IMR-90 (cell line): Measurements from ENCODE around the gene KYNU. TPM values are rescaled to one million over a fixed set of nuclear protein-coding genes. Genes with fewer than 3 reads are reported as not detected.

Experiments used
- ATAC-seq: fragments of 200-7000 bp; cut with Tn5 transposase; 2 replicates; pipeline ENCODE4 v1.9.1; 2020; ENCODE audit warnings: low read depth, mild to moderate bottlenecking, moderate library complexity
- BruUV-seq: library from RNA; stranded (reverse); fragments of 400-500 nt; replicated peaks from 2 replicates; lab custom pipeline; 2021; lab: Mats Ljungman, UMichigan
- CTCF ChIA-PET: fragments of 300-600 bp; formaldehyde crosslinking; extraction: SDS; loops from one replicate; lab custom pipeline; 2021; ENCODE audit warnings: antibody characterized with exemption; lab: Yijun Ruan, JAX
- POLR2A ChIA-PET: fragments of 300-600 bp; sonication (Branson Sonifier 250); formaldehyde crosslinking; loops from one replicate; lab custom pipeline; 2022; ENCODE audit warnings: antibody characterized with exemption; ENCODE audit not compliant: unreplicated experiment; lab: Charles Lee
- DNase-seq: peaks from one replicate; pipeline ENCODE4 v3.0.0; 2013
- H2AFZ ChIP-seq: replicated peaks from 2 replicates; pipeline ENCODE3; 2013; ENCODE audit warnings: low read length, mild to moderate bottlenecking; ENCODE audit not compliant: poor library complexity
- H2AK5ac ChIP-seq: 2 replicates; pipeline ENCODE4 v1.6.1; 2013; ENCODE audit warnings: low read depth, low read length, inconsistent platforms
- H2AK9ac ChIP-seq: replicated peaks from 2 replicates; pipeline ENCODE3; 2013; ENCODE audit warnings: mild to moderate bottlenecking, low read depth, low read length, moderate library complexity; ENCODE audit not compliant: poor library complexity
- H2BK120ac ChIP-seq: 2 replicates; pipeline ENCODE4 v1.6.1; 2013; ENCODE audit warnings: low read depth, low read length, inconsistent platforms
- H2BK15ac ChIP-seq: 3 replicates; pipeline ENCODE4 v1.6.1; 2013; ENCODE audit warnings: low read depth, low read length, inconsistent platforms
- H2BK20ac ChIP-seq: 2 replicates; pipeline ENCODE4 v1.6.1; 2013; ENCODE audit warnings: low read depth, mild to moderate bottlenecking, inconsistent platforms, low read length, moderate library complexity
- H2BK5ac ChIP-seq: 2 replicates; pipeline ENCODE4 v1.6.1; 2013; ENCODE audit warnings: mild to moderate bottlenecking, low read depth, low read length, inconsistent platforms; ENCODE audit not compliant: poor library complexity, severe bottlenecking
- H3K14ac ChIP-seq: replicated peaks from 2 replicates; pipeline ENCODE4 v1.6.1; 2013; ENCODE audit warnings: low read depth, low read length, inconsistent platforms
- H3K18ac ChIP-seq: 2 replicates; pipeline ENCODE4 v1.6.1; 2013; ENCODE audit warnings: low read depth, low read length, control low read depth
- H3K23ac ChIP-seq: 2 replicates; pipeline ENCODE4 v1.6.1; 2013; ENCODE audit warnings: low read depth, low read length, inconsistent platforms
- H3K27ac ChIP-seq: 2 replicates; pipeline ENCODE4 v1.5.1; 2013; ENCODE audit warnings: mild to moderate bottlenecking, control low read depth, low read length; ENCODE audit not compliant: insufficient read depth
- H3K27me3 ChIP-seq: 2 replicates; pipeline ENCODE4 v1.6.1; 2013; ENCODE audit warnings: low read length; ENCODE audit not compliant: control insufficient read depth, insufficient read depth
- H3K36me3 ChIP-seq: 2 replicates; pipeline ENCODE4 v1.6.1; 2013; ENCODE audit warnings: low read length, mixed read lengths; ENCODE audit not compliant: control insufficient read depth, insufficient read depth
- H3K4ac ChIP-seq: 2 replicates; pipeline ENCODE4 v1.6.1; 2013; ENCODE audit warnings: low read depth, low read length, inconsistent platforms
- H3K4me1 ChIP-seq: 2 replicates; pipeline ENCODE4 v1.6.1; 2013; ENCODE audit warnings: low read length, mixed read lengths; ENCODE audit not compliant: control insufficient read depth, insufficient read depth
- H3K4me2 ChIP-seq: 2 replicates; pipeline ENCODE4 v1.6.1; 2013; ENCODE audit warnings: low read depth, mild to moderate bottlenecking, control low read depth, low read length, moderate library complexity
- H3K4me3 ChIP-seq: 2 replicates; pipeline ENCODE4 v1.5.1; 2013; ENCODE audit warnings: low read depth, mild to moderate bottlenecking, control low read depth, low read length, moderate library complexity; ENCODE audit not compliant: insufficient read depth
- H3K56ac ChIP-seq: 2 replicates; pipeline ENCODE4 v1.6.1; 2013; ENCODE audit warnings: low read length, inconsistent platforms; ENCODE audit not compliant: insufficient read depth; ENCODE audit errors: extremely low read depth
- H3K79me1 ChIP-seq, 2 experiments: 2 replicates each; pipeline ENCODE4 v1.6.1; 2013; ENCODE audit warnings: low read length in 2 of 2, inconsistent platforms in 1 of 2, low read depth in 1 of 2
- H3K9ac ChIP-seq: 2 replicates; pipeline ENCODE4 v1.6.1; 2013; ENCODE audit warnings: low read depth, low read length, control low read depth
- H3K9me1 ChIP-seq: 2 replicates; pipeline ENCODE4 v1.6.1; 2013; ENCODE audit warnings: low read length, inconsistent platforms; ENCODE audit not compliant: insufficient read depth
- H3K9me3 ChIP-seq: 2 replicates; pipeline ENCODE4 v1.6.1; 2013; ENCODE audit warnings: low read length; ENCODE audit not compliant: control insufficient read depth, insufficient read depth
- H4K20me1 ChIP-seq: 2 replicates; pipeline ENCODE4 v1.6.1; 2013; ENCODE audit warnings: low read length, inconsistent platforms; ENCODE audit not compliant: insufficient read depth
- H4K5ac ChIP-seq: 2 replicates; pipeline ENCODE4 v1.6.1; 2013; ENCODE audit warnings: mild to moderate bottlenecking, low read depth, low read length, control low read depth
- H4K8ac ChIP-seq, 2 experiments: 2 replicates each; pipeline ENCODE4 v1.6.1; 2013; ENCODE audit warnings: low read depth in 2 of 2, low read length in 2 of 2, control low read depth in 1 of 2, inconsistent platforms in 1 of 2
- H4K91ac ChIP-seq: 2 replicates; pipeline ENCODE4 v1.6.1; 2013; ENCODE audit warnings: low read depth, low read length, inconsistent platforms; ENCODE audit not compliant: insufficient read depth
- BHLHE40 ChIP-seq: fragments of 150-350 bp; IDR thresholded peaks from 2 replicates; pipeline ENCODE4 v1.6.1; 2016; ENCODE audit warnings: mild to moderate bottlenecking, low read depth, low read length
- CEBPB ChIP-seq: IDR thresholded peaks from 2 replicates; pipeline ENCODE4 v1.6.1; 2012; ENCODE audit warnings: low read depth, low read length, improper control_type of control experiment
- FOS ChIP-seq: fragments of 150-350 bp; IDR thresholded peaks from 2 replicates; pipeline ENCODE4 v1.6.1; 2016; ENCODE audit warnings: low read depth, low read length
- MAFK ChIP-seq: IDR thresholded peaks from 2 replicates; pipeline ENCODE4 v1.6.1; 2012; ENCODE audit warnings: low read depth, low read length, improper control_type of control experiment
- MAZ ChIP-seq: IDR thresholded peaks from 2 replicates; pipeline ENCODE4 v1.6.1; 2012; ENCODE audit warnings: low read depth, mild to moderate bottlenecking, low read length, improper control_type of control experiment, moderate library complexity, borderline replicate concordance
- POLR2A ChIP-seq: IDR thresholded peaks from 2 replicates; pipeline ENCODE4 v1.6.1; 2012; ENCODE audit warnings: mild to moderate bottlenecking, low read depth, low read length
- RCOR1 ChIP-seq: IDR thresholded peaks from 2 replicates; pipeline ENCODE4 v1.6.1; 2012; ENCODE audit warnings: mild to moderate bottlenecking, low read length, improper control_type of control experiment; ENCODE audit not compliant: insufficient replicate concordance
- SMC3 ChIP-seq: fragments of 150-350 bp; IDR thresholded peaks from 2 replicates; pipeline ENCODE4 v1.6.1; 2016; ENCODE audit warnings: low read depth, mild to moderate bottlenecking, antibody characterized with exemption, low read length, moderate library complexity
- dilution Hi-C: fragments of 300-500 bp; cut with HindIII; formaldehyde crosslinking; loops from one replicate; pipeline ENCODE4 v1.14.3; 2018; ENCODE audit warnings: low sequenced_read_pairs; ENCODE audit not compliant: unreplicated experiment
- in situ Hi-C: fragments of 300-500 bp; cut with MboI; formaldehyde crosslinking; loops from 3 replicates; pipeline ENCODE4 v1.14.3; 2019; ENCODE audit warnings: low sequenced_read_pairs, inconsistent platforms, mixed read lengths
- intact Hi-C: fragments of 100-400 bp; cut with micrococcal nuclease; formaldehyde crosslinking; loops from 2 replicates; pipeline ENCODE4 v1.10.0; 2022
- polyA plus RNA-seq, 3 experiments: library from polyadenylated mRNA; depleted of rRNA; stranded (reverse); fragments of >200 nt; gene quantifications; 2 replicates each; pipeline ENCODE4 v1.2.3, GENCODE V29; 2012; ENCODE audit warnings: low replicate concordance in 1 of 3
- total RNA-seq: library from RNA; depleted of rRNA; stranded (reverse); fragments of >200 nt; gene quantifications from 2 replicates; pipeline ENCODE4 v1.2.3, GENCODE V29; 2012
- TF ChIP-seq, protein P1 (sequence below): conservative IDR thresholded peaks from 2 replicates; pipeline ENCODE4 v1.5.1; 2012; ENCODE audit warnings: mild to moderate bottlenecking, low read depth, low read length, improper control_type of control experiment
- TF ChIP-seq, protein P2 (sequence below): fragments of 150-350 bp; IDR thresholded peaks from 2 replicates; pipeline ENCODE4 v1.6.1; 2017; ENCODE audit warnings: mild to moderate bottlenecking, antibody characterized with exemption, low read length, low read depth
- TF ChIP-seq, protein P3 (sequence below): fragments of 150-350 bp; IDR thresholded peaks from 2 replicates; pipeline ENCODE4 v1.6.1; 2016; ENCODE audit warnings: low read depth, mild to moderate bottlenecking, low read length, moderate library complexity, borderline replicate concordance

Gene KYNU
- total and polyA plus RNA-seq, 2 of the 4 experiments (the other 2 are of a cell fraction) = 0.75 to 2.9 TPM

DNA sequence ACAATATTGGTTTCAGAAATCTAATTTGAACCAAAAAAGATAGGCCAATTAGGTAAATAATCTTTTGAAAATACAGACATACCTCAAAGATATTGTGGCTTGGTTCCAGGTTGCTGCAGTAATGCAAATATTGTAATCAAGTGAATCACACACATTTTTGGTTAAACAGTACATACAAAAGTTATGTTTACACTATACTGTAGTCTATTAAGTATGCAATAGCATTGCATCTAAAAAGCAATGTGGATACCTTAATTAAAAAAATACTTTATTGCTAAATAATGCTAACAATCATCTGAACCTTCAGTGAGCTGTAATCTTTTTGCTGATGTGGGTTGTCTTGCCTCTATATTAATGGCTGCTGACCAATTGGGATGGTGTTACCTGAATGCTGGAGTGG, 67.3 kb downstream of the KYNU start:
- peak; percentile 52 for DNase-seq
- TF ChIP-seq RCOR1 (no peak), CEBPB (no peak), FOS (no peak), POLR2A (no peak), SMC3 (no peak), MAZ (no peak), BHLHE40 (no peak), MAFK (no peak)
- TF ChIP-seq, protein P1, sequence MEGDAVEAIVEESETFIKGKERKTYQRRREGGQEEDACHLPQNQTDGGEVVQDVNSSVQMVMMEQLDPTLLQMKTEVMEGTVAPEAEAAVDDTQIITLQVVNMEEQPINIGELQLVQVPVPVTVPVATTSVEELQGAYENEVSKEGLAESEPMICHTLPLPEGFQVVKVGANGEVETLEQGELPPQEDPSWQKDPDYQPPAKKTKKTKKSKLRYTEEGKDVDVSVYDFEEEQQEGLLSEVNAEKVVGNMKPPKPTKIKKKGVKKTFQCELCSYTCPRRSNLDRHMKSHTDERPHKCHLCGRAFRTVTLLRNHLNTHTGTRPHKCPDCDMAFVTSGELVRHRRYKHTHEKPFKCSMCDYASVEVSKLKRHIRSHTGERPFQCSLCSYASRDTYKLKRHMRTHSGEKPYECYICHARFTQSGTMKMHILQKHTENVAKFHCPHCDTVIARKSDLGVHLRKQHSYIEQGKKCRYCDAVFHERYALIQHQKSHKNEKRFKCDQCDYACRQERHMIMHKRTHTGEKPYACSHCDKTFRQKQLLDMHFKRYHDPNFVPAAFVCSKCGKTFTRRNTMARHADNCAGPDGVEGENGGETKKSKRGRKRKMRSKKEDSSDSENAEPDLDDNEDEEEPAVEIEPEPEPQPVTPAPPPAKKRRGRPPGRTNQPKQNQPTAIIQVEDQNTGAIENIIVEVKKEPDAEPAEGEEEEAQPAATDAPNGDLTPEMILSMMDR = no peak
- TF ChIP-seq, protein P2, sequence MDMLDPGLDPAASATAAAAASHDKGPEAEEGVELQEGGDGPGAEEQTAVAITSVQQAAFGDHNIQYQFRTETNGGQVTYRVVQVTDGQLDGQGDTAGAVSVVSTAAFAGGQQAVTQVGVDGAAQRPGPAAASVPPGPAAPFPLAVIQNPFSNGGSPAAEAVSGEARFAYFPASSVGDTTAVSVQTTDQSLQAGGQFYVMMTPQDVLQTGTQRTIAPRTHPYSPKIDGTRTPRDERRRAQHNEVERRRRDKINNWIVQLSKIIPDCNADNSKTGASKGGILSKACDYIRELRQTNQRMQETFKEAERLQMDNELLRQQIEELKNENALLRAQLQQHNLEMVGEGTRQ = no peak
- TF ChIP-seq, protein P3, sequence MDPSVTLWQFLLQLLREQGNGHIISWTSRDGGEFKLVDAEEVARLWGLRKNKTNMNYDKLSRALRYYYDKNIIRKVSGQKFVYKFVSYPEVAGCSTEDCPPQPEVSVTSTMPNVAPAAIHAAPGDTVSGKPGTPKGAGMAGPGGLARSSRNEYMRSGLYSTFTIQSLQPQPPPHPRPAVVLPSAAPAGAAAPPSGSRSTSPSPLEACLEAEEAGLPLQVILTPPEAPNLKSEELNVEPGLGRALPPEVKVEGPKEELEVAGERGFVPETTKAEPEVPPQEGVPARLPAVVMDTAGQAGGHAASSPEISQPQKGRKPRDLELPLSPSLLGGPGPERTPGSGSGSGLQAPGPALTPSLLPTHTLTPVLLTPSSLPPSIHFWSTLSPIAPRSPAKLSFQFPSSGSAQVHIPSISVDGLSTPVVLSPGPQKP = no peak

More for the DNA sequence above, 67.3 kb downstream of the KYNU start:
- no peak overlapping the region for H3K4ac ChIP-seq
- H2BK20ac ChIP-seq = no peak overlapping the region
- no TSS peak for BruUV-seq
- in situ Hi-C loops = no loop called here
- dilution Hi-C loops = no loop called here
- no peak overlapping the region for H3K23ac ChIP-seq
- H4K5ac ChIP-seq = no peak overlapping the region
- POLR2A ChIA-PET = no interaction called here
- H3K9me3 ChIP-seq = 0 out of 2 replicates have a peak, but pooled peaks cover 2% of the 10 kb centered on the region
- H3K4me3 ChIP-seq = no peak overlapping the region
- no peaks in the 10 kb centered on the region for H3K36me3 ChIP-seq
- H2BK120ac ChIP-seq = no peak overlapping the region
- H3K4me2 ChIP-seq = peak overlapping the region; percentile 42; the same call in 1 of the 2 replicates
- H3K27ac ChIP-seq = no peak overlapping the region
- H2BK15ac ChIP-seq = no peak overlapping the region
- H4K91ac ChIP-seq = no peak overlapping the region
- H3K79me1 ChIP-seq = no peaks in the 10 kb centered on the region
- no peaks in the 10 kb centered on the region for H3K9me1 ChIP-seq
- ATAC-seq = peak; percentile 54
- H4K8ac ChIP-seq = no peak overlapping the region
- H3K27me3 ChIP-seq = no peaks in the 10 kb centered on the region
- no peak overlapping the region for H3K56ac ChIP-seq
- H4K20me1 ChIP-seq = no peaks in the 10 kb centered on the region
- intact Hi-C loops = no loop called here
- no peak overlapping the region for H3K14ac ChIP-seq
- peak overlapping the region; percentile 49 for H2BK5ac ChIP-seq
- no peak overlapping the region for H3K18ac ChIP-seq
- no peak overlapping the region for H2AFZ ChIP-seq
- no peak overlapping the region for H3K9ac ChIP-seq
- peaks cover 7% of the 10 kb centered on the region for H3K4me1 ChIP-seq
- H2AK9ac ChIP-seq = no peak overlapping the region
- CTCF ChIA-PET = no interaction called here
- no peak overlapping the region for H2AK5ac ChIP-seq
